GM19397 (cell line): Measurements from ENCODE around the gene TBX10.
"Not testable (repeated sequence)": the region's sequence is repeated elsewhere in the genome, so short reads cannot be mapped to it uniquely, and the experiment has no call there.

ENCODE experiments used
- ATAC-seq: cut with Tn5 transposase; IDR thresholded peaks from one replicate; pipeline ENCODE4 v1.9.1; 2021; ENCODE audit warnings: mild to moderate bottlenecking, moderate library complexity; ENCODE audit not compliant: unreplicated experiment

TBX10 gene

DNA sequence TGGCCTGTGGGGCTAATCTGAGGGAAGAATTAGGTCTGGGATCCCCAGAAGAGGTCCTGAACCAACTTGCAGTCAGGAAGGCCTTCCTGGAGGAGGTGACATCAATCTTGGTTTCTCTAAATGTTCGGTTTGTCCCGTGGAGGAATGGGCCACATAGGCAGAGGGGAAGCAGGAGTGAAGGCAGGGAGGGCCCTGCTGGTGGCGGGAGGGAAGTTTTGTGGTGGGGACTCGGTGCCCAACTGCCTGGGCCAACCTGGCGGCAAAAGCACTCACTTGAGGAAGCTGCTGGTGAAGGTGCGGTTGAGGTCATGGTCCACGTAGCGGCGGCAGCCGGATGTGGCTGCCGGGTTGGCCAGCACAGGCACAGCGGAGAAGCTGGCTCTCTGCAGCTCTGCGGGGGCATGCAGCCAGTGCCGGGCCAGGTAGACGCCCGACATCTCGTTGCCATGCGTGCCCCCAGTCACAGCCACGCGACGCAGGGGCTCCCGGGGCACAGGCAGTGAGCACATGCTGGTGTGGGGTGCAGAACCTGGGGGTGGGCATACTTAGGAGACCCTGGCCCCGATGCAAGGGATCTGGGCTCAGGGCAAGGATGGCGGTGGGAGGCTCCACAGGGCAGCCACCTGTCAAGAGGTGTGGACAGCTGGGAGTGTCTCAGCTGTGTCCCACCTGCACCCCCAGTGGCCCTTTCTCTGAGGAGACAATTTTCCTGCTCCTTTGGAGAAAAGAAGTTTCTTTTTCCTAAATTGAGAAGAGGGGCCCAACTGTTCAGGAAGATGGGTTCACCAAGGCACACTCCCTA is 7.2 kb upstream of the TBX10 start:
- ATAC-seq: no peak

DNA sequence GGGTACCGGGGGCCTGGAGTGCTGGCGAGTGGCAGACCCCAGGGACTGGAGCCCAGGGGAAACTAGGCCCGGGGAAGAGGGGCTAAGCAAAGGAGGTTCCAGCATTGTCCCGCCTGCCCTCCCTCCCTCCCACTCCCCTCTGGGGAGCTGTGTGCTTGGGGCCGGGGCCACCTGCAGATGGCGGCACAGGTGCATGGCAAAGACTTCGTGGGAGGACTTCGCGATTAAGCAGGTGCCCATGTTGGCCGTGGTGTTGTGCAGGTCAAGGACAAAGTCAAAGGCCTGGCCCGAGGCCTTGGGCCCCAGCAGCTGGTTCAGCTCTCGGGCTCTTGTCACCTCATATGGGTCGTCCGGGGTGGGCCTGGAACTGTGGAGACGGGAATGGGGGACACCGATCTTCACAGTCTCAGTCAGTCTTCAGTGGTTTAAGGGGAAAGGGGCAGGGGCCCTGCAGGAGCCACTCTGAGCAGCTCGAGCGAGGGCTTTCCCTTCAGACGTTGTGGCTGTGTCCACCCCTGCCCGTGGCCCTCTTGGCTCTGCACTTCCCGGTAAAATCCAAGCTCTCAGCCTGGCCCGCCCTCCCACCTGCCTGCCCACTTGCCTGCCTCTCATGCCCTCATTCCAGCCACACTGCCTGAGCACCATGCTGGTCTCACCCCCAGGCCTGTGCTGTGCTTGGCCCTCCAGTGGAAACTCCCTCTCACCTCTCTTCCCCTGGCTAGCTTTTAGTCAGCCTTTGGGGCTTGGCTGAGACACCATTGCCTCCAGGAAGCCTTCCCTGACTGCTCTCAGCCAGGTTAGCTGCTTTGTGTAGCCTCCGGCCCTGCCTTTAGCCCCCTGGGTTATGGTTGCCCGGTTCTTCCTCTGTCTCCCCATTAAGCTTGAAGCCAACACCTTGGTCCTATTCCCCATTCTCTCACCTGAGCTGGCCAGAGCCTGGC is 6.2 kb upstream of the TBX10 start:
- ATAC-seq: no peak

DNA sequence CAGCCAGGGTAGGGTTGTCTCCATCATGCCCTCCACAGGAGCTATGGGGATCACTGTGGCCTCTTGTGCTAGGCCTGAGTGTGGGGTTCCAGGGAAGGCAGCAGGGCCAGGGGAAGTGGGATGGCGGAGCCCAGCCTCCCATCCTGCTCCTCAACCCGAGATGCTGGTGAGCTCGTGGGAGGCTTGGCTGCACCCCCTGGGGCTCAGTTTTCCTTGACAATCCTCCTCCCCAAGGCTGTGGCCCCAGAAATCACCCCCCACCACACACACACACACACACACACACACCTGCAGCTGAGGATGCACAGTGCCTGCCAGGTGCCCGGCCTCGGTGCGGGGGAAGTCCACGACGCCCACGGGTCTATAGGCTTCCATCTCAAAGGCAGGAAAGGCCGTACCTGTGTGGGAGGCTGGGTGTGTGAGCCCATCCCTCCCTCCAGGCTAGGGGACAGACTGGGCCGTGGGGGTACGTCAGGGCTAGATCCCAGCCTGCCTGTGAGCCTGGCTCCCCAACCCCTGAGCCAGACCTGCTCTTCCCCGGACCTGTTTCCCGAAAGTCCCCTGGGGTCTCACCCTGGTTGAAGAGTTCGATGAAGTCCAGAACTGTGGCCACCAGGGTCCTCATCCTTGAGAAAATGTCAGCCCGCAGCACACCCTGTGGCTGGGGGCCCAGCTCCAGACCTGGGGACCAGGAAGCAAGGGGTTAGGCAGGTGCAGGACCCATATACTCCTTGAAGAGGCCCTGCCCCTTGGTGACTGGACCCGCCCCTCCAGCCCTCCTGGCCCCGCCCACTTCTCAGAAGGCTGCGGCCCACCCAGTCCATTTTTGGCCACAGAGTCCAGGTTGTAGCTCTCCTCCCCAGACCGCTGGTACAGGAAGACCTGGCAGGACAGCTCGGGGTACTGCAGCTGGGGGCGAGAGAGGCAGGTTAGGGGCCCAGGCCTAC is 5.2 kb upstream of the TBX10 start:
- no peak for ATAC-seq

DNA sequence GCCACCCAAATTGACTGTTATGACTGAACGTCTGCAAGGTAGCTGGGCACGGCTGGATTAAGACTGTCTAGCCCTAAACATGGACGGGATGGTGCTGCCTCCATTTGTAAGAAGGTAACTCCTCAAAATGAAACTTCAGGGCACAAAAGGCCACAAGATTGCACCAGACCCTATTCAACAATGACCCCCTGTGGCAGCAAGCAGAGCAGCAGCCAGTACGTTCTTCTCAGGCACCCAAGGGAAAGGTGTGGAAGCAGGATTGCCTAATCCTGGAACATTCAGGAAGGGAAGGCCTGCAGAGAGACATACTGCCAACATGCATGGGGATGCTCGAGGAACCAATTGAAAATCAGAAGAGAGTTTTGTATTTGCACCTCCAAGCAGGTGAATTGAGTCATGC is 4.5 kb upstream of the TBX10 start:
- ATAC-seq: no peak

DNA sequence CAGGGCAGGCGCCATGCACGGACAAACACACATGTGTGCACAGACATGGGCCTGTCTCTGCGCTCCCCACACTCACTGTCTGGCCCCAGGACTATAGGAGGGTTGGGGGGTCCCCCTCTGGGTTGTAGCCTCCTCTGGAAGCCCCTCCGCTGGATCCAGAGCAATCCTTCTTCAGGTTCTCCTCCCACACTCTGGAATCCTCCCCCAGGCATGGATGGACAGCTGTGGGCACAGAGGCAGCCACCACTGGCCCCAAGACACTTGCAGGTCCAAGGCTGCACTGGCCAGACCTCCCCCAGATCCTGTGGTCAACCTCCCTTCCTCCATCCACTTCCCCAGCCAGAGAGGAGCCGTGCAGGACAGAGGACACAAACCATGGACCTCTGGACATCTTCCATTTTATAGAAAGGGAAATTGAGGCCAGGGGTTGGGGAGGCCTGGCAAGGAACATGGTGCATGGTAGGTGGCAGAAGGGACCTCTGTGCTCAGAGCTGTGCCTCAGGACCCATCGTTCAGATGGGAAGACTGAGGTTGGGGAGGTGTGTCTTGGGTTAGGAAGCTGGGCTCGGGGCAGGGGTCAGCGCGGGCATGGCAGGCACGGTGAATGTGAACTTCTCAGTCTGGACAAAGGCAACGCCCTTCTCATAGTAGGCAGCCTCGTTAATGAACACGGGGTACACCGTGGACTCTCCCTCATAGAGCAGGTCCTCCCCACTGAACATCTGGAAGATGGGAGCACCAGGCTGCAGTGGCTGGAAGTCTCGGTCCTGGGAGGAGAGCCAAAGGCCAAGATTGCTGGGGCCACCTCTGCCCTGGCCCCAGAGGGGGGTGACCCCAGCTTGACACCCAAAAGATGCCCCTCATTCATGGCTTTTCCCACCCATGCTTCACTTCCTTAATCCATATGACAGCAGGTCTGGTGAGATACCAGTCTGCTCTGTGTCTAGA is 2.9 kb upstream of the TBX10 start:
- no peak for ATAC-seq

DNA sequence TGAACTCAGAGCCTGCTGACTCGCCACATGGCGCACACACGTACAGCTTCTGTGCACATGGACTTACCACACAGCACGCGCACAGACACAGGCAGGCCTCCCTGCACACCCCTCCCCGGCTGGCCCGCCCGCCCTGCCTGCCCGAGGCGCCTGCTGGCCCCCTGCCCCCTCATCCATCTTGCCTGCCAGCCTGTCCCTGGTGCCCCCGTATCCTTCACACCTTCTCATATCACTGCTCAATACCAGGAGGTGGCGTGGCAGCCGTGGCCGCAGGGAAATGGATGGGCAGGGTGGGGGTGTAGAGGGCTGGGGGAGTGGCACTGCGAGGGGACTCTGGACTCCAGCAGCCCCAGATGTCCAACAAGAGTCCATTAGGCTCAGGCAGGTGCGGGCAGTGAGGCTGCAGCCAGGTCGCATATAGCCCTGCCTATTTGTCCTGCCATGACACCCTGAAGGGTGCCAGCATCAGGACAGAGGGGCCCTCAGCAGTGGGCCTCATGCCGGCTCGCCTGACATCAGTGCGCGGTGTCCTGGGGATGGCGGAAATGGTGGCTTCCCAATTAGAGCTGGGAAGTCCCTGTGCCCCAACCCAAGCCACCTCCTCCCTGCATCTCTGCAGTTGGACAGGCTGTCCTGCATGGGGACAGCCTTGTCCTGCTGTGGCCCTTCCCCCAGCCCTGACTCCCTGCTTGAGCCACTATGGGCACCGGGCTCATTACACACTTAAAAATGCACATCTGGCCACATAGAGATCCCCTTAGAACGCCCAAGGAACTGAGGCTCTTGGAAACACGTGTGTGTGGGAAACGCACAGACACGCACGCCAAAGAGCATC is 2.0 kb upstream of the TBX10 start:
- no peak for ATAC-seq

DNA sequence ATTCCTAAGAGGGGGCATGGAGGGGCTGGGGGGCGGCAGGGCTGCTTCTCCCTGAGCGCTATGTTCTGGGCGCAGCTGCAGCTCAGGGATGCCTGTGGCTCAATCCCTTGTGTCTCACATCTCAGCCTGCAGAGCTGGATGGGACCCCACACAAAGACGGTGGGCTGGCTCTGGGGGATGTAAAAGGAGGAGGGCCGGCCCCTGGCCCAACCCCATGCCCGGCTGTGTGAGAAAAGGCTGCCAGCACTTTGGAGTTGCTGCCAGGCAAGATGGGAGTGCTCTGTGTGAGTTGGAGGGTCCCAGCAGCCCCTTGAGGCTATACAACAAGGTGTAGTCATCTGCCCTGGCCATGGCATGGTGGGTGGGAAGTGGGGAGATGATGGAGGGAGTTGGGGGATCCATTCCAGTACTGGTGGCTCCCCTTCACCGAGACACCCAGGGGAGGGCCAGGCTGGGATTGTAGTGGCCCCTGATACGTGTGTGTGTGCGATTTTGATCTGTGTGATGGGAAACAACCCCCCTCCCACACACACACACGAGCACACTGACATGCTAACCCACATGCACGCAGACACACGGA is 1.3 kb upstream of the TBX10 start:
- ATAC-seq: no peak

DNA sequence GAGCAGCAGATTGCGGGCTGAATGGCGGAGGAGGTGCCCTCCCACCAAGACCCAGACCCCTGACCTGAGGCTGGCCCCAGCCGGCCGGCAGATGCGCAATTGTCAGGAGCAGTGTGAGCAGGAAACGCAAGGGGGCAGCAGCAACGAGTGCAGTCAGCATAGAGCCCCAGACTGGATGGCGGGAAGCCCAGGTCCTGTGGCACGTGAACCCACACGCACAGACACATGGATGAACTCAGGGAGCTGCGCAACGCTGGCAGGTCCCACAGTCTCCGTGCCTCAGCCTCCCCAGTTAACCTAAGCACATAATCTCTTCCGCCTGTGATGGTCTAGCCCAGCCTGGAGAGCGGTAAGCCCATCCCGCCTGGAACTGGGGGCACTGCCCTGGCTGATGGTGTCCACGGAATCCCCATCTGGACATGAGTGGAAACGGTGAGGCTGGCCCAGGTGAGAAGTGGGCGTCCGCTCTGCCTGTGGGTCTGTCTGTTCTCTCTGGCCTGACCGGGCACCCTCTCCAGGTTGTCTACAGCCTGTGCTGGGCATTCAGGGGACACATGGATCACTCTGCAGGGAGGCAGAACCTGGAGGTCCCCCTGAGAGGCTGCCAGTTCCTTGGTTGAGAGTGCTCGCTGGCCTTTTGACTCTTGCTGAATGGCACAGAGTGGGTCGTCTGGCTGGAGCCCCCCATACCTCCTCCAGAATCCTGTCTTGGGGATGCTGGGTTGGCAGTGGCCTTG is 626 bp upstream of the TBX10 start:
- no peak for ATAC-seq

DNA sequence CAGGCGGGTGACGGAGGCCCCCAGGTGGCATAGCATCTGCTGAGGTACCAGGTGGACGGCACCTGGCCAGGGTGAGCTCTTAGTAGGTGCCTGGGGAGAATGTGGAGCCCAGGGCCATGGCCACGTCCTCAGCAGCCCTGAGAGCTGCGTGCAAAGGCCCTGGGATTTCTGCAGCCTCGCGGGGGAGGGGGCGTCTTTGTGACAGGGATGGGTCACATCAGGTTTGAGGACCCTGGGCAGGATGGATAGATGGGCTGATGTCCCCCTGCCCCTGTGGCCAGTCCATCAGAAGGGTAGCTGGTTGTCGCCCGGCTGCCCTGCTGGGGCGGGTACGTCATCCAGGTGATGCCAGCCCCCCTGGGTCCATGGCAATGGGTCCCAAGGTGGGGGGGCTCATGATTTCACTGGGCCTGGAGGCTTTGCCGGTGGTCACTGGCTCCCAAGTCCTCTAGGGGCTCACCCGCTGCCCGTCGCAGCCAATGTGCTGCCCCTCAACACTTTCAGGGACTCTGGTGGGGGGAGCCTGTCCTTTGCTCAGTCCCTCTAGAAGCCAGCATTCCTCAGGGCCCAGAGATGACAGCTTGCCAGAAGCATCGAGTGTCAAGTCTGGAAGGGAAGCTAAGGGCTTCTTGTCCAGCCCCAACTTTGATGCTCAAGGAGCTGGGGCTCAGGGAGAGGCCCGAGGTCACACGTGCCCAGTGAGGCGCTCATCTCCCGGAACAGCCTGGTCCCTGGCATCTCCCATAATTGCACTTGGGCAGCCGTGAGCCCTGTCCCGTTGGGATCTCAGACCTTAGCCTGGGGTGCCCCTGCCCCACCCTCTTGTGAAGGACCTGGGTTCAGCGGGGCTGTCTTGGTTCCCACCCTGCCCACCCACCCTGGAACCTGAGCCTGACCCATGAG is 777 bp downstream of the TBX10 start:
- ATAC-seq: no peak

DNA sequence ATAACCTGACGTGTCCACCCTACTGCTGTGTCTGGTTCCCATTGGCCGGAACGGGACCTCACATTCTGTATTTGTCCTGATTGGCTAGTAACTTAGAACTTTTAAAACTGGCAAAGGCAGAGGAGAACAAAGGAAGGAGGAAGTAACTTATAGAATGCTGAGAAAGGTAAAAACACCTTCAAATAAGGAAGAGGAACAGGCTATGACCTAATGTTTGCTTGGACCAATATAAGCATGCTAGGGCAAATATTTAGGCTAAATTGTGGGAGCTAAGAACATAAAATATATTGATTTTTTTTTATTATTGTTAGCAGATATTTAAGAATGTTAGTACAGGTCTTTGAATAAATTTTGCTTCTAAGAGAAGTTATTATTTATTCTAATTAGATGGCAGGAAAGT is 2.1 kb downstream of the TBX10 start:
- not testable (repeated sequence) for ATAC-seq

DNA sequence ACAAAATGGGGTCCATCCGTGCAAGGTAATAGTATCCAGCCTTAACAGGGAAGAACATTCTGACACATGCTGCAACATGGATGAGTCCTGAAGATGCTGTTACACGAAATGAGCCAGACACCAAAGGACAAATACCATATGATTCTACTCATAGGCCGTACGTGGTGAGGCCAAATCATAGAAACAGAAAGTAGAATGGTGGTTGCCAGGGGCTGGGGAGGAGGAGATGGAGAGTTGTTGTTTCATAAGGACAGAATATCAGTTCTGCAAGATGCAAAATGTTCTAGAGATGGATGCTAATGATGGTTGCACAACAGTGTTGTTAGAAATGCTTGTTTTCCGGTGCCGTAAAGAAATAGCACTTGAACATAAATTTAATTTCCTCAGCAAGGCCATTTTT is 2.6 kb downstream of the TBX10 start:
- no peak for ATAC-seq

DNA sequence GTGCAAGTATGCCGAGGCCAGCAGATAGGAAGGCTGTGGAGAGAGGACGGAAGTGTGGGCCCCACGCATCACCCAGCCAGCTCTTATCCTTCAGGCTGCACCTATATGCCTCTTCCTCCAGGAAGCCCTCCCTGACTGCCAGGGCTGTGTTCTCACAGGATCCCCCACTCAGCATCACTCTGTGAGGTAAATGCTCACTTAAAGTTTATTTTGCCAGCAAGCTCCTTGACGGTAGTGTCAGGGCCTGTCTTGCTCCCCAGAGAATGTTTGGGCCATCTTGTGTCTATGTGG is 4.4 kb downstream of the TBX10 start:
- no peak for ATAC-seq

DNA sequence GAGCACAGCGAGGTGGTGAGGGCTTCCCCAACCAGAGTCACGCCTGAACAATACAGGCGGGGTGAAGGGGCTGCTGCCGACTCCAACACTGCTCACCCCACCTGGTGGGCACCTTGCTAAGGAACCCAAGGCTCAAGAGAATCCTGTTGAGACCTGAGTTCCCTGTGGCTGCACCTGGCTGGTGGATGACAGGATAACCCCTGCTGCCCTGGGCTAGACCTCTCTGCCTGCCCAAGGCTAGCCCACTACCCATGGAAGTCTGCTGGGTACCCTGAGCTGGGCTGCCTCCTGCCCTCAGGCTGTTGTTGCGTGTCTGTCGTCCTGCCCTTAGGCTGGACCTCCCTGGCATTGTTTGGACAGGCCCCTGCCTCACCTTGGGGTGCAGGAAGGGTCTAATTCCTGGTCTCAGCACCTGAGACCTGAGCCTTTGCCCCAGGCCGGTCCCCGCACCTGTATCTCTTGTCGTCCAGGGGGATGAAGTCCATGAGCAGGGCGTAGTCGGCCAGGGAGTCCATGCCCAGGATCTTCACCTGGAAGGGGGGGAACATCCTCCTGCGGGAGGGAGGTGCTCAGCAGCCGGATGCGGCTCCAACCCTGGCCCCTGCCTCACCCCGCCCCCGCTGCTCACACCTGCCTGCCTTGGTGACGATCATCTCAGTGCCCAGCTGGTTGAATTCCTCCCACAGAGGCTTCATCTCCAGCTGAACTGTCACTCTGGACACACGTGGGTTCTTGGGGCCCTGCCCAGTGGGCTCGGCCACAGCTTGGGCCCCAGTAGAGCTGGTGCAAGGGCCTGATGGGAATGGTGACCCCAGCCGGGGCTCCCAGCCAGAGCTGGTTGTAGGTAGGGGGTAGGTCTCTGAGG is 5.0 kb downstream of the TBX10 start:
- no peak for ATAC-seq

DNA sequence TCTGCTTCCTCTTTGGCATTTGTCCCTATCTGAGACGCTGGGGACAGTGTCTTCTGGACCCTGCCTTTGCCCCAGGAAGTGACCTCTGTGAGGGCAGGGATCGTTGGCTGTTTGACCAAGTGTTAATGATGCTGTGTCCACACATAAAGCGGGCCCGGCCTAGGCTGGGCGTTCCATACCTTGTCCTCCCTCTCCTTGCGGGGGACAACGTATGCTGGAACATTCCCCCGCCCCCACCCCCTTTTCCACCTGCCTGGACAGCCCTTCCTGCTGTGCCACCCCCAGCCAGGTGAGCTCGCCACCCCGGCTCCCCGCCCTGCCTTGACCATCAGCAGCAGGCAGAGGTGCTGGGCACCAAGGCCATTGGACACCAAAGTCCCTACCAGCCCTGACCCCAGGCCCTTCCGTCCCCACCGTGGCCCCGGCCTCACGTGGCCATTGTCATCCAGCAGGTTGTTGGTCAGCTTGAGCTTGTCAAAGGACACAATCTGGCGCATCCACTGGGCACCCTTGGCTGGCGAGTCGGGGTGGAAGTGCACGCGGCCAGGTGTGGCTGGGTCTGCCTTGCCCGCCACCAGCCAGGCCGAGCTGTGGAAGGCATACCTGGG is 5.7 kb downstream of the TBX10 start:
- no peak for ATAC-seq

DNA sequence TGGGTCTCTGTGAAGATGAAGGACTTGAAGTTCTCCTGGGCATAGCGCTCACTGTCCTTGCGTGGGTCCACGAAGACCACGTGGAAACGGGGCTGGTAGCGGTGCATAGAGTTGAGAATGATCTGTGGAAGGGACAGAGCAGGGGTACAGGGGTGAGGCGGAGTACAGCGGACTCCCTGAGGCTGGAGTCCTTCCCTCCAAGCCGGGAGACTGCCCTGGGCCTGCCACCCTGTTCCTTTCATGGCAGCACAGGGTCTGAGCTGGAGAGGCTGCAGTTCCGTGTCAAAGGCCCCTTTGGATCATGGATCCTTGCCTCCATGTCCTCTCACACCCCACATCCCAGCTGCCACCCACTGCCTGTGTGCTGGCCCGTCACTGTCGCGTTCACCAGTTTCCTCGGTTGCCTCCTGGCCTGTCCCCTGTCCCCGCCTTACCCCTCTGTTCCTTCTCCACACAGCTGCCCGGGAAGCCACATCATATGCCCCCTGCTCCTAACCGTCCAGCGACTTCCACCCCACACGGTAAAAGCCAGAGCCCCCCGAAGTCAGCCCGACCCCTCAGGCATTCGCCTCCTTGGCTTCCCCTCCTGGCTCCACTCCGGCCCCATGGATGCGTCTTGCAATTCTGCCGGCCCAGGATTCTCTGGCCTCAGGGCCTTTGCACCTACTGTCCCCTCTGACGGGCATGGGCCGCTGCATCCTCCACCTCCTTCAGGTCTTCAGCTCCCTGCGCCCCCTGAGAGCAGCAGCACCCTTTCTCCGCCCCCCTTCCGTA is 6.4 kb downstream of the TBX10 start:
- no peak for ATAC-seq
